ENCODE measurements around the gene UBR3. TPM values are rescaled to one million over a fixed set of nuclear protein-coding genes. Genes with fewer than 3 reads are reported as not detected.
A peak's percentile ranks its signal among the peaks of the same experiment; 100 is the strongest.

UBR3 gene
- total RNA-seq, 1 experiment from 2014 or later: 21.9 TPM

- no peak overlapping the region for H3K9ac ChIP-seq (ENCODE audit: extremely low read depth, insufficient read length, low read length)
- no peak overlapping the region for H3K4ac ChIP-seq (ENCODE audit: low read depth, low read length)
- no peak overlapping the region for H3K23ac ChIP-seq (ENCODE audit: insufficient read length, low read depth, low read length)
- H4K8ac ChIP-seq (replicated peaks; ENCODE audit: insufficient read length, low read depth, low read length): no peak overlapping the region
- no peak overlapping the region for H2BK120ac ChIP-seq (ENCODE audit: low read depth, low read length, poor library complexity, severe bottlenecking)
- no peak for DNase-seq
- Mint-ChIP-seq H3K4me3 (no peak overlapping the region), H3K9me3 (no peaks in the 10 kb centered on the region; a peak in 1 of 5 replicates), H3K4me1 (peaks cover 23 to 31% of the 10 kb centered on the region in 2 experiments), H3K36me3 (ENCODE audit: insufficient read depth in 1 of 3, low read depth in 3 of 3) (peaks cover 4 to 12% (median 9%) of the 10 kb centered on the region in 3 experiments; a peak in 6 of 7 replicates), H3K27me3 (ENCODE audit: low read depth) (no peaks in the 10 kb centered on the region), H3K27ac (peak overlapping the region in 1 of 3 experiments; percentile 10; a peak in 1 of 7 replicates)
- H3K9me3 ChIP-seq (ENCODE audit: control insufficient read depth, low read depth, low read length): no peaks in the 10 kb centered on the region
- H2BK5ac ChIP-seq (ENCODE audit: insufficient read length, low read length): no peak overlapping the region
- no peak overlapping the region for H4K5ac ChIP-seq (ENCODE audit: insufficient read length, low read depth, low read length)
- H4K20me1 ChIP-seq (ENCODE audit: control insufficient read depth, insufficient read depth, insufficient read length): no peaks in the 10 kb centered on the region
- H2BK15ac ChIP-seq (ENCODE audit: low read depth, low read length): no peak overlapping the region
- no peak overlapping the region for H3K56ac ChIP-seq (ENCODE audit: insufficient read length, low read depth, low read length)
- H3K79me1 ChIP-seq (ENCODE audit: insufficient read depth, low read depth, low read length, poor library complexity, severe bottlenecking): peaks cover 3% of the 10 kb centered on the region
- no peak overlapping the region for H3K18ac ChIP-seq (ENCODE audit: insufficient read length, low read depth, low read length)
- no peak overlapping the region for H3T11ph ChIP-seq (ENCODE audit: low read length)
- H3K14ac ChIP-seq (ENCODE audit: insufficient read depth, low read length): no peak overlapping the region
- TF ChIP-seq, protein P1, sequence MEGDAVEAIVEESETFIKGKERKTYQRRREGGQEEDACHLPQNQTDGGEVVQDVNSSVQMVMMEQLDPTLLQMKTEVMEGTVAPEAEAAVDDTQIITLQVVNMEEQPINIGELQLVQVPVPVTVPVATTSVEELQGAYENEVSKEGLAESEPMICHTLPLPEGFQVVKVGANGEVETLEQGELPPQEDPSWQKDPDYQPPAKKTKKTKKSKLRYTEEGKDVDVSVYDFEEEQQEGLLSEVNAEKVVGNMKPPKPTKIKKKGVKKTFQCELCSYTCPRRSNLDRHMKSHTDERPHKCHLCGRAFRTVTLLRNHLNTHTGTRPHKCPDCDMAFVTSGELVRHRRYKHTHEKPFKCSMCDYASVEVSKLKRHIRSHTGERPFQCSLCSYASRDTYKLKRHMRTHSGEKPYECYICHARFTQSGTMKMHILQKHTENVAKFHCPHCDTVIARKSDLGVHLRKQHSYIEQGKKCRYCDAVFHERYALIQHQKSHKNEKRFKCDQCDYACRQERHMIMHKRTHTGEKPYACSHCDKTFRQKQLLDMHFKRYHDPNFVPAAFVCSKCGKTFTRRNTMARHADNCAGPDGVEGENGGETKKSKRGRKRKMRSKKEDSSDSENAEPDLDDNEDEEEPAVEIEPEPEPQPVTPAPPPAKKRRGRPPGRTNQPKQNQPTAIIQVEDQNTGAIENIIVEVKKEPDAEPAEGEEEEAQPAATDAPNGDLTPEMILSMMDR (conservative IDR thresholded peaks at IDR 0.05): no peak
- no peak overlapping the region for H2BK12ac ChIP-seq (ENCODE audit: insufficient read length, low read depth, low read length)
- peaks cover 9% of the 10 kb centered on the region; the same call in 1 of the 2 replicates for H3K79me2 ChIP-seq (ENCODE audit: insufficient read depth, low read length)
- no peak overlapping the region for H4K91ac ChIP-seq (ENCODE audit: insufficient read length, low read depth, low read length)
- peaks cover 3% of the 10 kb centered on the region for H3K23me2 ChIP-seq (ENCODE audit: insufficient read length, low read depth, low read length, poor library complexity, severe bottlenecking)
- H2BK20ac ChIP-seq (ENCODE audit: low read depth, low read length, poor library complexity, severe bottlenecking): no peak overlapping the region
- peaks cover 3% of the 10 kb centered on the region; the same call in 1 of the 2 replicates for H3K4me1 ChIP-seq (ENCODE audit: insufficient read depth, low read length)
- no peak overlapping the region for H3K4me2 ChIP-seq (ENCODE audit: insufficient read depth, insufficient read length, low read length)
- H3K27ac ChIP-seq (ENCODE audit: insufficient read length, low read depth, low read length): no peak overlapping the region
- no peak overlapping the region for H2AK5ac ChIP-seq (ENCODE audit: insufficient read length, low read length)
- whole genome bisulfite sequencing (ENCODE audit: extremely low coverage, insufficient read length, low lambda C conversion rate): no CpG with 5 or more reads among the region's 6 CpGs
- no peak overlapping the region for H2AFZ ChIP-seq (ENCODE audit: low read length)
- H3K27me3 ChIP-seq (ENCODE audit: insufficient read depth, low read length): no peaks in the 10 kb centered on the region
Measured at GRCh38 chr2:169796441-169796840, 30.8 kb upstream of the UBR3 start.

Measured in H9 (cell line).